ENCODE measurements around the gene SNX7. TPM values are rescaled to one million over a fixed set of nuclear protein-coding genes. Genes with fewer than 3 reads are reported as not detected.

Gene SNX7
- total and polyA plus RNA-seq, 7 donors, result 1.6 to 4.1 (median 1.8) TPM

GRCh38 chr1:98732985-98733781 is 71.7 kb downstream of the SNX7 start:
- Histone ChIP-seq H3K27me3 (ENCODE audit: insufficient read depth in 3 of 3, low read length in 2 of 3) (no peaks in the 10 kb centered on the region), H3K36me3 (ENCODE audit: insufficient read depth in 1 of 2, low read depth in 1 of 2) (no peaks in the 10 kb centered on the region), H3K27ac (no peak overlapping the region), H3K9me3 (no peaks in the 10 kb centered on the region), H3K4me1 (no peaks in the 10 kb centered on the region), H3K4me3 (no peak overlapping the region)
- TF ChIP-seq, protein P1, sequence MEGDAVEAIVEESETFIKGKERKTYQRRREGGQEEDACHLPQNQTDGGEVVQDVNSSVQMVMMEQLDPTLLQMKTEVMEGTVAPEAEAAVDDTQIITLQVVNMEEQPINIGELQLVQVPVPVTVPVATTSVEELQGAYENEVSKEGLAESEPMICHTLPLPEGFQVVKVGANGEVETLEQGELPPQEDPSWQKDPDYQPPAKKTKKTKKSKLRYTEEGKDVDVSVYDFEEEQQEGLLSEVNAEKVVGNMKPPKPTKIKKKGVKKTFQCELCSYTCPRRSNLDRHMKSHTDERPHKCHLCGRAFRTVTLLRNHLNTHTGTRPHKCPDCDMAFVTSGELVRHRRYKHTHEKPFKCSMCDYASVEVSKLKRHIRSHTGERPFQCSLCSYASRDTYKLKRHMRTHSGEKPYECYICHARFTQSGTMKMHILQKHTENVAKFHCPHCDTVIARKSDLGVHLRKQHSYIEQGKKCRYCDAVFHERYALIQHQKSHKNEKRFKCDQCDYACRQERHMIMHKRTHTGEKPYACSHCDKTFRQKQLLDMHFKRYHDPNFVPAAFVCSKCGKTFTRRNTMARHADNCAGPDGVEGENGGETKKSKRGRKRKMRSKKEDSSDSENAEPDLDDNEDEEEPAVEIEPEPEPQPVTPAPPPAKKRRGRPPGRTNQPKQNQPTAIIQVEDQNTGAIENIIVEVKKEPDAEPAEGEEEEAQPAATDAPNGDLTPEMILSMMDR (IDR thresholded peaks at IDR 0.05), result no peak
- ATAC-seq (no peak), DNase-seq (no peak)
- WGBS, 3 donors, result 84 to 89% (median 84%) methylated on average over 9 of the region's 9 CpGs
- intact Hi-C loops (cut with DNase I), result no loop called here

DNA sequence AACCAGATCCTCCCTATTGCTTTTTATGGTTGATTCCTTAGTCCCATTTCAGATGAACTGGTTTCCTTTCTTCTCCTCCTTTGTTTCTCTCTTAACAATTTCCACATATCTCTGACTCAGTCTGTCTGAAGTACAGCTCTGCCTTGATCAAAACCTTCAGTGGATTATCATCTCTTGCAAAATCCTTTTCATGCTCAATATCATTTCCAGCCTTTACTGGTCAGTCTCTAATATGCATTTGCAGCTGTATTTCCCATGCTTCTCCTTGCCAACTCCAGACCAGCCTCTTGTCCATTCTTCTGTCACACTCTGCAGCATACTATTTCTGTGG is 72.2 kb downstream of the SNX7 start:
- Histone ChIP-seq H3K27me3 (ENCODE audit: insufficient read depth in 3 of 3, low read length in 2 of 3) (no peaks in the 10 kb centered on the region), H3K27ac (no peak overlapping the region), H3K4me3 (no peak overlapping the region), H3K9me3 (no peaks in the 10 kb centered on the region), H3K4me1 (no peaks in the 10 kb centered on the region), H3K36me3 (ENCODE audit: insufficient read depth in 1 of 2, low read depth in 1 of 2) (no peaks in the 10 kb centered on the region)
- ATAC-seq (no peak), DNase-seq (no peak)
- intact Hi-C loops (cut with DNase I), result no loop called here
- TF ChIP-seq, protein P1 (IDR thresholded peaks at IDR 0.05), result no peak

DNA sequence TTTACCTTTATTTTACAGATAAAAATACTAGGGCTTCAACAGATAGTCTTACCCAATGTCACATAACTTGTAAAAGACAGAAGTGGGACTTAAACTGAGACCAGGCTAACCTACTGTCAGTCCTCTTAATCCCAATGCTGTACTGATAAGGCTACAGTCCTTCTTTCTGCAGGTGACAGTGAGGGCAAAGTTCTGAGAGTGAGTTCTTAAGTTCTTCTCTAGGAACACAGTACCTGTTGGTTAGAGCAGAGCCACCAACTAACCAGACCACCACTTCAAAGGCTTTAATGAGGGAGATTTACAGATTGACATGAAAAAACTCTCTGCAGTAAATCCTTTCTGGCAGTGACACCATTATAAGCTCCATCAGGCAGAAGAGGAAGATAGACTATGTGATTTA is 74.2 kb downstream of the SNX7 start:
- no peaks in the 10 kb centered on the region for H3K27me3 ChIP-seq (ENCODE audit: insufficient read depth in 3 of 3, low read length in 2 of 3)
- no peaks in the 10 kb centered on the region for H3K4me1 ChIP-seq
- ATAC-seq, result no peak
- no peak for DNase-seq
- TF ChIP-seq, protein P1 (IDR thresholded peaks at IDR 0.05), result no peak
- no peaks in the 10 kb centered on the region for H3K9me3 ChIP-seq
- H3K36me3 ChIP-seq (ENCODE audit: insufficient read depth in 1 of 2, low read depth in 1 of 2), result no peaks in the 10 kb centered on the region
- intact Hi-C loops (cut with DNase I), result no loop called here
- no peak overlapping the region for H3K4me3 ChIP-seq
- H3K27ac ChIP-seq, result no peak overlapping the region

- Histone ChIP-seq H3K27ac (no peak overlapping the region), H3K27me3 (ENCODE audit: insufficient read depth in 3 of 3, low read length in 2 of 3) (no peaks in the 10 kb centered on the region), H3K4me1 (no peaks in the 10 kb centered on the region), H3K9me3 (no peaks in the 10 kb centered on the region), H3K36me3 (ENCODE audit: insufficient read depth in 1 of 2, low read depth in 1 of 2) (no peaks in the 10 kb centered on the region), H3K4me3 (no peak overlapping the region)
- TF ChIP-seq, protein P1 (IDR thresholded peaks at IDR 0.05), result no peak
- ATAC-seq, result no peak
- no peak for DNase-seq
- intact Hi-C loops (cut with DNase I), result no loop called here
Measured at GRCh38 chr1:98737835-98738234, 76.3 kb downstream of the SNX7 start.

- no peaks in the 10 kb centered on the region for H3K4me1 ChIP-seq
- TF ChIP-seq, protein P1 (IDR thresholded peaks at IDR 0.05), result no peak
- no peak overlapping the region for H3K27ac ChIP-seq
- intact Hi-C loops (cut with DNase I), result loop anchor here in 1 of 2 donors (10.0 kb wide), 1 partner anchor 965 kb away; no protein-coding TSS in a partner anchor
- H3K27me3 ChIP-seq (ENCODE audit: insufficient read depth in 3 of 3, low read length in 2 of 3), result no peaks in the 10 kb centered on the region
- DNase-seq (no peak), ATAC-seq (no peak)
- H3K36me3 ChIP-seq (ENCODE audit: insufficient read depth in 1 of 2, low read depth in 1 of 2), result no peaks in the 10 kb centered on the region
- 83 to 84% (median 83%) methylated on average over 1 of the region's 1 CpG for WGBS, 3 donors
- no peaks in the 10 kb centered on the region for H3K9me3 ChIP-seq
- H3K4me3 ChIP-seq, result no peak overlapping the region
Measured at GRCh38 chr1:98739762-98740161, 78.2 kb downstream of the SNX7 start.

Measured in psoas muscle (tissue), 8 donors.